ENCODE data around the gene PSENEN.
"Not testable (repeated sequence)": the region's sequence is repeated elsewhere in the genome, so short reads cannot be mapped to it uniquely, and the experiment has no call there.

Gene PSENEN

GRCh38 chr19:35718345-35719041 is 27.0 kb upstream of the PSENEN start:
- peak; percentile 53 for DNase-seq (ENCODE audit: low read depth)

GRCh38 chr19:35719402-35720162 is 25.9 kb upstream of the PSENEN start:
- DNase-seq (ENCODE audit: low read depth): no peak

GRCh38 chr19:35720163-35720524 is 25.3 kb upstream of the PSENEN start:
- DNase-seq (ENCODE audit: low read depth): no peak

GRCh38 chr19:35720648-35721047 is 24.8 kb upstream of the PSENEN start:
- no peak for DNase-seq (ENCODE audit: low read depth)

GRCh38 chr19:35721374-35721773 is 24.1 kb upstream of the PSENEN start:
- no peak for DNase-seq (ENCODE audit: low read depth)

GRCh38 chr19:35722461-35722860 is 23.0 kb upstream of the PSENEN start:
- DNase-seq (ENCODE audit: low read depth): no peak

GRCh38 chr19:35722897-35723296 is 22.6 kb upstream of the PSENEN start:
- DNase-seq (ENCODE audit: low read depth): no peak

GRCh38 chr19:35723671-35724070 is 21.8 kb upstream of the PSENEN start:
- no peak for DNase-seq (ENCODE audit: low read depth)

- DNase-seq (ENCODE audit: low read depth): not testable (repeated sequence)
Measured at GRCh38 chr19:35724132-35724531, 21.3 kb upstream of the PSENEN start.

GRCh38 chr19:35724560-35724959 is 20.9 kb upstream of the PSENEN start:
- DNase-seq (ENCODE audit: low read depth): no peak

GRCh38 chr19:35725216-35725861 is 20.1 kb upstream of the PSENEN start:
- no peak for DNase-seq (ENCODE audit: low read depth)

- DNase-seq (ENCODE audit: low read depth): no peak
Measured at GRCh38 chr19:35727053-35727955, 18.1 kb upstream of the PSENEN start.

- no peak for DNase-seq (ENCODE audit: low read depth)
Measured at GRCh38 chr19:35727956-35728706, 17.3 kb upstream of the PSENEN start.

GRCh38 chr19:35729021-35729420 is 16.4 kb upstream of the PSENEN start:
- no peak for DNase-seq (ENCODE audit: low read depth)

GRCh38 chr19:35729763-35730162 is 15.7 kb upstream of the PSENEN start:
- no peak for DNase-seq (ENCODE audit: low read depth)

GRCh38 chr19:35730326-35730725 is 15.1 kb upstream of the PSENEN start:
- DNase-seq (ENCODE audit: low read depth): no peak

- DNase-seq (ENCODE audit: low read depth): no peak
Measured at GRCh38 chr19:35731353-35731752, 14.1 kb upstream of the PSENEN start.

- DNase-seq (ENCODE audit: low read depth): no peak
Measured at GRCh38 chr19:35731779-35732405, 13.6 kb upstream of the PSENEN start.

- no peak for DNase-seq (ENCODE audit: low read depth)
Measured at GRCh38 chr19:35732540-35733179, 12.8 kb upstream of the PSENEN start.

Measured in stimulated activated CD8-positive, alpha-beta memory T cell treated with anti-CD3 and anti-CD28 coated beads, Interleukin-4, amount 100 ng/mL, for 24 hours (primary cell).